Mesendoderm (in vitro differentiated cells): ENCODE data around the gene TMCO4.

Experiments used
- DNase-seq: peaks from one replicate; pipeline ENCODE4 v3.0.0; 2013
- H2AK5ac ChIP-seq: 2 replicates; pipeline ENCODE4 v1.6.1; 2013; ENCODE audit warnings: low read length, inconsistent platforms
- H2BK120ac ChIP-seq: 2 replicates; pipeline ENCODE4 v1.6.1; 2013; ENCODE audit warnings: low read depth, mild to moderate bottlenecking, low read length, moderate library complexity, mixed read lengths
- H2BK15ac ChIP-seq: replicated peaks from 2 replicates; pipeline ENCODE4 v1.6.1; 2013; ENCODE audit warnings: low read depth, mild to moderate bottlenecking, moderate library complexity
- H2BK5ac ChIP-seq: 2 replicates; pipeline ENCODE4 v1.6.1; 2013; ENCODE audit warnings: low read length, inconsistent platforms
- H3K18ac ChIP-seq: 2 replicates; pipeline ENCODE4 v1.6.1; 2013; ENCODE audit warnings: mild to moderate bottlenecking, low read length, mixed read lengths
- H3K23ac ChIP-seq: one replicate; pipeline ENCODE4 v1.6.1; 2013; ENCODE audit warnings: low read length
- H3K27ac ChIP-seq: 2 replicates; pipeline ENCODE4 v1.5.1; 2013; ENCODE audit warnings: low read depth, mild to moderate bottlenecking, inconsistent platforms, low read length, moderate library complexity
- H3K27me3 ChIP-seq: 2 replicates; pipeline ENCODE4 v1.6.1; 2013; ENCODE audit warnings: low read length, control low read depth, mild to moderate bottlenecking, inconsistent platforms; ENCODE audit not compliant: insufficient read depth, poor library complexity
- H3K36me3 ChIP-seq: 2 replicates; pipeline ENCODE4 v1.6.1; 2013; ENCODE audit warnings: low read length, inconsistent platforms; ENCODE audit not compliant: control insufficient read depth, insufficient read depth
- H3K4ac ChIP-seq: one replicate; pipeline ENCODE4 v1.6.1; 2013; ENCODE audit warnings: low read depth, mild to moderate bottlenecking, low read length, moderate library complexity
- H3K4me1 ChIP-seq: 2 replicates; pipeline ENCODE4 v1.6.1; 2013; ENCODE audit warnings: low read depth, low read length, inconsistent platforms; ENCODE audit not compliant: control insufficient read depth
- H3K4me2 ChIP-seq: 2 replicates; pipeline ENCODE4 v1.6.1; 2013; ENCODE audit warnings: low read length
- H3K4me3 ChIP-seq: 2 replicates; pipeline ENCODE4 v1.5.1; 2013; ENCODE audit warnings: mild to moderate bottlenecking, low read length
- H3K56ac ChIP-seq: one replicate; pipeline ENCODE4 v1.6.1; 2013; ENCODE audit warnings: low read length
- H3K79me1 ChIP-seq: 2 replicates; pipeline ENCODE4 v1.6.1; 2013; ENCODE audit warnings: low read length, inconsistent platforms
- H3K79me2 ChIP-seq: 2 replicates; pipeline ENCODE4 v1.6.1; 2013; ENCODE audit warnings: mild to moderate bottlenecking, low read length; ENCODE audit not compliant: control insufficient read depth, insufficient read depth
- H3K9ac ChIP-seq: 2 replicates; pipeline ENCODE4 v1.6.1; 2013; ENCODE audit warnings: low read length, inconsistent platforms
- H4K5ac ChIP-seq: one replicate; pipeline ENCODE4 v1.6.1; 2013; ENCODE audit warnings: low read length
- H4K8ac ChIP-seq: one replicate; pipeline ENCODE4 v1.6.1; 2013; ENCODE audit warnings: low read depth, mild to moderate bottlenecking, control low read depth, low read length, moderate library complexity
- whole genome bisulfite sequencing: extraction: QIAGEN DNeasy Blood & Tissue Kit; methylation state at CpG from one replicate; pipeline ENCODE4 v1.1.7; 2013; ENCODE audit warnings: low lambda C conversion rate, missing lambda C conversion rate; ENCODE audit not compliant: insufficient coverage; ENCODE audit errors: extremely low coverage; 5-methylcytosine and 5-hydroxymethylcytosine counted together

Gene TMCO4

DNA sequence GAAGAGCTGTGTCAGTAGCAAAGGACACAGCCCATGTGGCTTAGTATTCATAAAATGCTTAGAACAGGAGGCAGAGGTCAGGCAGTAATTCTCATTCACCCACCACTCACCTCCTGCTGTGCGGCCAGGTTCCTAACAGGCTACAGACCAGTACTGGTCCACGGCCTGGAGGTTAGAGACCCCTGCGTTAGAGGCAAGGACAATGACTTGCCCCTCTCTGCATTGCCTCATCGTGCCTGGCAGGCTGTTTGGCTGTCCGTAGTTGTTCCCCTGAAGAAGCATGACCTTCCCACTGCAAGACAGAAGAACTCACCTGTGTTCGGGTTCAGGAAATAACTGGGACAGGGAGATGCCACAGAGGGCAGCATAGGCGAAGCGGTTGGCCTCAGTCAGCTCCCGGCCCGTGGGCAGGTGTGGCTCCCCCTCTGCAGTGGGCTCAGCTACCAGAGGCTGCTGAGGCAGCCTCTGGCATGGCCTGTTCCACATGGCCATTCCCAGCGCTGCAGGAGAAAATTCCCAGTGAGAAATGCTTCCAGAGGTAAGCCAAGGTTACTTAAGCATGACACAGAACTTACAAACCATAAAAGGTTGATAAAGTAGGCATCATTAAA, 19.3 kb downstream of the TMCO4 start:
- Histone ChIP-seq H3K27me3 (no peaks in the 10 kb centered on the region), H2BK15ac (no peak overlapping the region), H3K18ac (no peak overlapping the region), H3K27ac (no peak overlapping the region), H3K9ac (no peak overlapping the region), H3K4me1 (no peaks in the 10 kb centered on the region), H3K4me3 (no peak overlapping the region), H4K8ac (no peak overlapping the region), H2AK5ac (no peak overlapping the region), H4K5ac (no peak overlapping the region), H3K23ac (no peak overlapping the region), H2BK5ac (no peak overlapping the region), H3K36me3 (no peaks in the 10 kb centered on the region), H3K4me2 (no peak overlapping the region), H3K79me1 (no peaks in the 10 kb centered on the region), H3K56ac (no peak overlapping the region), H3K4ac (no peak overlapping the region), H2BK120ac (no peak overlapping the region), H3K79me2 (no peaks in the 10 kb centered on the region)
- no peak for DNase-seq
- no CpG with 5 or more reads among the region's 11 CpGs for WGBS

DNA sequence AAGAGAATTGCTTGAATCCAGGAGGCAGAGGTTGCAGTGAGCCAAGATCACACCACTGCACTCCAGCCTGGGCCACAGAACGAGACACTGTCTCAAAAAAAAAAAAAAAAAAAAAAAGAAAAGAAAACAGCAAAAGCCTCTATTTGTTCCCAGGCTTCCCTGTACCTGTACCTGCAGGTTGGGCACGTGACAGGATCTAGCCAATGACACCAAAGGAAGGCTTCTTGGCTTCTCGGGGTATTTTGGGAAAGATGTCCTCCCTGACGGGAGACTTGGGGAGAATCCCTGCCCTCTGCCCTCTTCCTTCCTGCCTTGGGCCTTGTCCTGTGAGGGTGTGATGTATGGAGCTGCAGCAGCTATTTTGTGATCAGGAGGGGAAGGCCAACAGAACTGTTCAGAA, 22.8 kb downstream of the TMCO4 start:
- no peak overlapping the region for H3K4me2 ChIP-seq
- H2BK120ac ChIP-seq, result no peak overlapping the region
- H3K27ac ChIP-seq, result no peak overlapping the region
- no peak overlapping the region for H3K23ac ChIP-seq
- no peak overlapping the region for H3K4me3 ChIP-seq
- H3K4ac ChIP-seq, result no peak overlapping the region
- no peak overlapping the region for H4K8ac ChIP-seq
- H3K79me2 ChIP-seq, result no peaks in the 10 kb centered on the region
- no peak for DNase-seq
- no peak overlapping the region for H2BK5ac ChIP-seq
- H3K18ac ChIP-seq, result no peak overlapping the region
- H3K36me3 ChIP-seq, result no peaks in the 10 kb centered on the region
- WGBS, result no CpG with 5 or more reads among the region's 4 CpGs
- H3K27me3 ChIP-seq, result no peaks in the 10 kb centered on the region
- no peaks in the 10 kb centered on the region for H3K79me1 ChIP-seq
- no peak overlapping the region for H3K9ac ChIP-seq
- H3K4me1 ChIP-seq, result no peaks in the 10 kb centered on the region
- H4K5ac ChIP-seq, result no peak overlapping the region
- H2AK5ac ChIP-seq, result no peak overlapping the region
- no peak overlapping the region for H2BK15ac ChIP-seq
- H3K56ac ChIP-seq, result no peak overlapping the region

DNA sequence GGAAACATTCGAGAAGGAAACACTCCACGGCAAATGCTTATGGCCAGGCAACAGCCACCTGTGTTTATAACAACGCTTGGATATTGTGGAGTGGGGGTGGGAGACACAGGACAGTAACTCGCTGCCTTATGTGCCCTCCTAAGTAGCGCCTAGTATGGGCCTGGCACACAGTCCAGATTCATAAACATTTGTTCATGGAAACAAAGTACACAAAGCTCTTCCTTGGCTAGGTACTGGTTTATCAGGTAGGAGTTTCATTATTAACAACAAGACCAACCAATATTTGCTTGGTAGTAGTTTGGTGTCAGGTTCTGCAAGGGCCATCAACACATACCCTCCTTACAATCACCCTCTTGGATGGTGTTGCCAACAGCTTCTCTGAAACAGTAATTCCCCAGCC, 23.4 kb downstream of the TMCO4 start:
- Histone ChIP-seq H3K36me3 (no peaks in the 10 kb centered on the region), H3K79me1 (no peaks in the 10 kb centered on the region), H3K27ac (no peak overlapping the region), H3K23ac (no peak overlapping the region), H3K4me3 (no peak overlapping the region), H3K27me3 (no peaks in the 10 kb centered on the region), H4K8ac (no peak overlapping the region), H2BK5ac (no peak overlapping the region), H3K18ac (no peak overlapping the region), H3K4ac (no peak overlapping the region), H3K79me2 (no peaks in the 10 kb centered on the region), H2AK5ac (no peak overlapping the region), H3K56ac (no peak overlapping the region), H3K9ac (no peak overlapping the region), H2BK120ac (no peak overlapping the region), H3K4me1 (no peaks in the 10 kb centered on the region), H3K4me2 (no peak overlapping the region), H2BK15ac (no peak overlapping the region), H4K5ac (no peak overlapping the region)
- no peak for DNase-seq
- no CpG with 5 or more reads among the region's 5 CpGs for WGBS

DNA sequence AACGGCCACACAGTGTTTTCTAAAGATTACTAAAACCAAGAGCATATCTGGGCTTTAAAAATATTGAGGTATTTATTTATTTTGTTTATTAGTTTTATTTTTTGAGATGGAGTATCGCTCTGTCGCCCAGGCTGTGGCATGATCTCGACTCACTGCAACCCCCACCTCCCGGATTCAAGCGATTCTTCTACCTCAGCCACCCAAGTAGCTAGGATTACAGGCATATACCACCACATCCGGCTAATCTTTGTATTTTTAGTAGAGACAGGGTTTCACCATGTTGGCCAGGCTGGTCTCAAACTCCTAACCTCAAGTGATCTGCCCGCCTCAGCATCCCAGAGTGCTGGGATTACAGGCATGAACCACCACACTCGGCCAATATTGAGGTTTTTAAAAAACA, 23.9 kb downstream of the TMCO4 start:
- Histone ChIP-seq H3K9ac (no peak overlapping the region), H3K4me2 (no peak overlapping the region), H4K5ac (no peak overlapping the region), H3K79me1 (no peaks in the 10 kb centered on the region), H3K18ac (no peak overlapping the region), H3K4ac (no peak overlapping the region), H2BK15ac (no peak overlapping the region), H2BK5ac (no peak overlapping the region), H3K4me3 (no peak overlapping the region), H2BK120ac (no peak overlapping the region), H3K36me3 (no peaks in the 10 kb centered on the region), H3K4me1 (no peaks in the 10 kb centered on the region), H4K8ac (no peak overlapping the region), H3K56ac (no peak overlapping the region), H3K27ac (no peak overlapping the region), H2AK5ac (no peak overlapping the region), H3K79me2 (no peaks in the 10 kb centered on the region), H3K27me3 (no peaks in the 10 kb centered on the region), H3K23ac (no peak overlapping the region)
- no peak for DNase-seq
- WGBS, result no CpG with 5 or more reads among the region's 9 CpGs

DNA sequence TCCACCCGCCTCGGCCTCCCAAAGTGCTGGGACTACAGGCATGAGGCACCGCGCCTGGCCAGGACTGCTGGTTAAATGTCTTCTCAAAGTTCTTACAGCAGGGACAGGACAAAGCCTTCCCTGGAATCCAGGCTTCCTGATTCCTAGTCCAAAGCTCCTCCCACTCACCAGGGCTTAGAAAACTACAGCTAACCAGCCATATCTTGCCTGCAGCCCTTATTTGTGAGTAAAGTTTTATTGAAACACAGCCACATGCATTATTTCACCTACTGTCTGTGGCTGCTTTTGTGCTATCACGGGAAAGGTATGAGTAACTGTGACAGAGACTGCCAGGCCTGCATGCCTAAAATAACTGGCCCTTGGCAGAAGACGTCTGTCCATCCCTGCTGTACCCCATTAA, 24.4 kb downstream of the TMCO4 start:
- WGBS, result no CpG with 5 or more reads among the region's 6 CpGs

DNA sequence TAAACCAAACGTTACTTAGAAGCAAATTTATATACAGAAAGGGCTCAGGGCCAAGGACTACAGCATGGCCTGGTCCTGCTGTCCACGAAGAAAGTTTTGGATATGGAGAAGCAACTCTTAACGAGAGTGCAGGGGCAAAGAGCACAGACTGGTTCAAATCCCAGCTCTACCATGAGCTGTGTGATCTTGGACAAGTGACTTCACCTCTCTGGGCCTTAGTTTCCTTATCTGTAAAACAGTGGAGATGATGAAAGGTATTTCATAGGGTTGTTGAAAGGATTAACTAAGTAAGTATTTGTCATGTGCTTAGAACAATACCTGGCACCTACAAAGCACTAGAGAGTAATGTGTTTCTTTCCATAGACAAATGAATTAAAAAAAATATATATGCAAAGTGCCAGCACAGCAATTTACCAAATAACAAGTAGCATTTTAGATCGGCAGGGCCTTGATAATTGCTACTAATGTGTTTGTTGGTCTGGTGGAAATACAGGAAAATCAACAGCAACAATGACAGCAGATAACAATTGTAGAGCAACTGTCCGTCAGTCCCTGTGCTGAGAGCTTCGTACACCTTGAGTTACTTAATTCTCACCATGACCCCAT, 25.4 kb downstream of the TMCO4 start:
- Histone ChIP-seq H4K8ac (no peak overlapping the region), H2BK5ac (no peak overlapping the region), H2BK120ac (no peak overlapping the region), H3K27me3 (no peaks in the 10 kb centered on the region), H3K36me3 (no peaks in the 10 kb centered on the region), H4K5ac (no peak overlapping the region), H2AK5ac (no peak overlapping the region), H3K4me1 (no peaks in the 10 kb centered on the region), H2BK15ac (no peak overlapping the region), H3K4ac (no peak overlapping the region), H3K9ac (no peak overlapping the region), H3K23ac (no peak overlapping the region), H3K79me2 (no peaks in the 10 kb centered on the region), H3K79me1 (no peaks in the 10 kb centered on the region), H3K4me3 (no peak overlapping the region), H3K56ac (no peak overlapping the region), H3K18ac (no peak overlapping the region), H3K27ac (no peak overlapping the region), H3K4me2 (no peak overlapping the region)
- DNase-seq, result no peak
- WGBS, result no CpG with 5 or more reads among the region's 6 CpGs

More for the DNA sequence above, 24.4 kb downstream of the TMCO4 start:
- H3K9ac ChIP-seq, result no peak overlapping the region
- no peak overlapping the region for H4K5ac ChIP-seq
- no peak overlapping the region for H2BK120ac ChIP-seq
- no peaks in the 10 kb centered on the region for H3K79me1 ChIP-seq
- H3K27me3 ChIP-seq, result no peaks in the 10 kb centered on the region
- no peaks in the 10 kb centered on the region for H3K4me1 ChIP-seq
- no peak overlapping the region for H3K4ac ChIP-seq
- H2BK5ac ChIP-seq, result no peak overlapping the region
- H3K4me2 ChIP-seq, result no peak overlapping the region
- no peak overlapping the region for H3K4me3 ChIP-seq
- DNase-seq, result no peak
- no peak overlapping the region for H3K56ac ChIP-seq
- no peaks in the 10 kb centered on the region for H3K36me3 ChIP-seq
- no peak overlapping the region for H2BK15ac ChIP-seq
- H2AK5ac ChIP-seq, result no peak overlapping the region
- no peak overlapping the region for H3K18ac ChIP-seq
- H3K27ac ChIP-seq, result no peak overlapping the region
- no peak overlapping the region for H4K8ac ChIP-seq
- H3K23ac ChIP-seq, result no peak overlapping the region
- H3K79me2 ChIP-seq, result no peaks in the 10 kb centered on the region
